HPDE6-E6E7 (cell line): ENCODE data around the gene HPSE2.
A peak's percentile ranks its signal among the peaks of the same experiment; 100 is the strongest.

Source experiments
- DNase-seq: peaks from one replicate; pipeline ENCODE4 v3.0.0; 2011; ENCODE audit warnings: missing footprints; ENCODE audit errors: extremely low spot score

HPSE2 gene

GRCh38 chr10:98414932-98415730 lies 820.5 kb downstream of the HPSE2 start, which contains the start of gene PYROXD2:
TSS of gene PYROXD2 (minus strand) at chr10:98415182. CDS start at chr10:98415135, 47 bp downstream.
- DNase-seq: peak; percentile 85

- no peak for DNase-seq
Observed at GRCh38 chr10:98414578-98414931, 821.1 kb downstream of the HPSE2 start.

GRCh38 chr10:98411768-98412167 lies 823.9 kb downstream of the HPSE2 start:
- DNase-seq: no peak

- DNase-seq: no peak
Observed at GRCh38 chr10:98411166-98411565, 824.5 kb downstream of the HPSE2 start.

GRCh38 chr10:98410759-98411158 lies 824.9 kb downstream of the HPSE2 start:
- DNase-seq: no peak

GRCh38 chr10:98410135-98410743 lies 825.4 kb downstream of the HPSE2 start:
- no peak for DNase-seq

- DNase-seq: no peak
Observed at GRCh38 chr10:98408799-98409198, 826.9 kb downstream of the HPSE2 start.

GRCh38 chr10:98407744-98408241 lies 827.9 kb downstream of the HPSE2 start:
- DNase-seq: no peak
